Transverse colon (tissue), 4 donors: Measurements from ENCODE around the gene LRRC61. TPM values are rescaled to one million over a fixed set of nuclear protein-coding genes. Genes with fewer than 3 reads are reported as not detected.
"Not testable (repeated sequence)": the region's sequence is repeated elsewhere in the genome, so short reads cannot be mapped to it uniquely, and the experiment has no call there.

Experiments
- DNase-seq: peaks from one replicate; pipeline ENCODE4 v3.0.0-alpha.2; 2019
- H3K27ac ChIP-seq, 4 donors: fragments of 200-600 bp; sonication (generic); 2 replicates each; pipeline ENCODE4 v1.5.1; 2016 to 2018; ENCODE audit warnings: inconsistent platforms in 4 of 4
- H3K27me3 ChIP-seq: fragments of 200-600 bp; sonication (generic); 2 replicates; pipeline ENCODE4 v1.5.1; 2017; ENCODE audit warnings: inconsistent platforms
- H3K36me3 ChIP-seq, 4 donors: fragments of 200-600 bp; sonication (generic); 2 replicates each; pipeline ENCODE4 v1.5.1; 2017 to 2019; ENCODE audit warnings: inconsistent platforms in 4 of 4
- H3K4me1 ChIP-seq, 4 donors: fragments of 200-600 bp; sonication (generic); 2 replicates each; pipeline ENCODE4 v1.5.1; 2017 to 2020; ENCODE audit warnings: inconsistent platforms in 4 of 4
- H3K4me3 ChIP-seq, 4 donors: fragments of 200-600 bp; sonication (generic); 1 replicate in 1 of 4; 2 replicates in 3 of 4; pipeline versions ENCODE4 v1.5.1 to v1.6.1; 2017 to 2019; ENCODE audit warnings: inconsistent platforms in 4 of 4
- H3K9me3 ChIP-seq, 2 donors: fragments of 200-600 bp; sonication (generic); 2 replicates each; pipeline ENCODE4 v1.5.1; 2017 to 2019; ENCODE audit warnings: inconsistent platforms in 2 of 2
- CTCF ChIP-seq, 5 experiments: fragments of 200-600 bp in 3 of 5; fragments of 450-650 bp in 2 of 5; sonication (generic) in 3 of 5; IDR thresholded peaks; 1 replicate in 2 of 5; 2 replicates in 3 of 5; pipeline ENCODE4 v1.5.1; 2016 to 2017; ENCODE audit warnings: antibody characterized with exemption in 5 of 5, inconsistent platforms in 3 of 5, mild to moderate bottlenecking in 2 of 5, moderate library complexity in 1 of 5
- WGBS, 2 donors: methylation state at CpG; one replicate each; pipeline ENCODE4 v1.1.5; 2018; ENCODE audit warnings: low coverage in 1 of 2; 5-methylcytosine and 5-hydroxymethylcytosine counted together
- in situ Hi-C, 4 donors: fragments of 200-750 bp; cut with MboI; loops; one replicate each; pipeline versions ENCODE4 v1.15.0 to v1.15.1; 2017; ENCODE audit warnings: low sequenced_read_pairs in 3 of 4, low pct_ligation_motif_present in 1 of 4, low pct_unique_long_range_greater_than_20kb in 1 of 4
- intact Hi-C: fragments of 100-400 bp; cut with DNase I; formaldehyde crosslinking; loops from one replicate; pipeline ENCODE4 v1.15.1; 2023; ENCODE audit warnings: low total_unique reads
- total RNA-seq, 4 donors: library from RNA; depleted of rRNA; stranded (reverse); fragments of >200 nt; gene quantifications; one replicate each; pipeline ENCODE4 v1.1.0, GENCODE V29; 2016

LRRC61 gene
- total RNA-seq, 4 donors from 2014 or later, result 1.4 to 55.4 (median 17.2) TPM

GRCh38 chr7:150285849-150286754, 37.1 kb upstream of the LRRC61 start:
- in situ Hi-C loops, result not testable (repeated sequence)
- WGBS, 2 donors, result 26 to 40% methylated on average over 1 to 12 of the region's 16 CpGs

GRCh38 chr7:150287815-150288214, 35.3 kb upstream of the LRRC61 start:
- H3K27me3 ChIP-seq, intact Hi-C loops, DNase-seq, H3K27ac ChIP-seq, H3K9me3 ChIP-seq, H3K4me3 ChIP-seq, in situ Hi-C loops, H3K4me1 ChIP-seq, H3K36me3 ChIP-seq: not testable (repeated sequence)
- WGBS, 2 donors, result 94% methylated on average over 7 of the region's 7 CpGs; no CpG with 5 or more reads in 1 of the 2 donors

More at GRCh38 chr7:150285849-150286754, 37.1 kb upstream of the LRRC61 start:
- H3K4me3 ChIP-seq, H3K27ac ChIP-seq, H3K27me3 ChIP-seq, intact Hi-C loops, H3K9me3 ChIP-seq, H3K4me1 ChIP-seq, H3K36me3 ChIP-seq: not testable (repeated sequence)
- peak; percentile 19 for DNase-seq
- TF ChIP-seq CTCF (IDR thresholded peaks at IDR 0.05), result peak; percentile 50 to 82 (median 61)

- 87% methylated on average over 4 of the region's 6 CpGs; no CpG with 5 or more reads in 1 of the 2 donors for WGBS, 2 donors
- H3K4me3 ChIP-seq, intact Hi-C loops, in situ Hi-C loops, H3K27me3 ChIP-seq, H3K4me1 ChIP-seq, DNase-seq, H3K9me3 ChIP-seq, H3K36me3 ChIP-seq, H3K27ac ChIP-seq: not testable (repeated sequence)
Measured at GRCh38 chr7:150288816-150289215, 34.3 kb upstream of the LRRC61 start.

- WGBS, 2 donors, result 54 to 83% methylated on average over 2 to 6 of the region's 6 CpGs
- intact Hi-C loops, result not testable (repeated sequence)
Measured at GRCh38 chr7:150290317-150290716, 32.8 kb upstream of the LRRC61 start.

GRCh38 chr7:150295027-150295426, 28.1 kb upstream of the LRRC61 start:
- H3K27me3 ChIP-seq, H3K27ac ChIP-seq, H3K4me3 ChIP-seq, intact Hi-C loops, H3K36me3 ChIP-seq, H3K9me3 ChIP-seq, DNase-seq, H3K4me1 ChIP-seq, in situ Hi-C loops: not testable (repeated sequence)
- 93 to 95% methylated on average over 4 to 8 of the region's 8 CpGs for WGBS, 2 donors

More at GRCh38 chr7:150290317-150290716, 32.8 kb upstream of the LRRC61 start:
- H3K36me3 ChIP-seq, H3K9me3 ChIP-seq, H3K4me1 ChIP-seq, H3K4me3 ChIP-seq, H3K27me3 ChIP-seq, H3K27ac ChIP-seq, in situ Hi-C loops, DNase-seq: not testable (repeated sequence)

GRCh38 chr7:150295614-150296013, 27.5 kb upstream of the LRRC61 start:
- H3K9me3 ChIP-seq, H3K36me3 ChIP-seq, DNase-seq, H3K4me3 ChIP-seq, H3K27ac ChIP-seq, in situ Hi-C loops, intact Hi-C loops, H3K4me1 ChIP-seq, H3K27me3 ChIP-seq: not testable (repeated sequence)
- WGBS, 2 donors, result 81% methylated on average over 3 of the region's 8 CpGs; no CpG with 5 or more reads in 1 of the 2 donors

GRCh38 chr7:150296802-150297201, 26.4 kb upstream of the LRRC61 start:
- DNase-seq, H3K4me3 ChIP-seq, H3K4me1 ChIP-seq, intact Hi-C loops, H3K27me3 ChIP-seq, H3K9me3 ChIP-seq, H3K27ac ChIP-seq, H3K36me3 ChIP-seq, in situ Hi-C loops: not testable (repeated sequence)
- 83 to 93% methylated on average over 1 to 8 of the region's 10 CpGs for WGBS, 2 donors

- H3K4me3 ChIP-seq, H3K27me3 ChIP-seq, H3K27ac ChIP-seq, H3K9me3 ChIP-seq, H3K4me1 ChIP-seq, H3K36me3 ChIP-seq, in situ Hi-C loops, DNase-seq, intact Hi-C loops: not testable (repeated sequence)
Measured at GRCh38 chr7:150297978-150298377, 25.2 kb upstream of the LRRC61 start.

- H3K36me3 ChIP-seq, H3K27me3 ChIP-seq, H3K9me3 ChIP-seq, H3K4me3 ChIP-seq, H3K4me1 ChIP-seq, DNase-seq, intact Hi-C loops, H3K27ac ChIP-seq: not testable (repeated sequence)
- WGBS, 2 donors, result 64% methylated on average over 1 of the region's 1 CpG; no CpG with 5 or more reads in 1 of the 2 donors
- in situ Hi-C loops, result loop anchor here in 3 of 4 donors (25.0 kb wide), 1 partner anchor 109 kb away; a partner anchor contains a TSS
Measured at GRCh38 chr7:150302908-150303310, 20.2 kb upstream of the LRRC61 start.
